KMS-11 (cell line): ENCODE measurements around the gene GP9.

ENCODE experiments used
- H2AFZ ChIP-seq: fragments of 200-600 bp; sonication (generic); 2 replicates; pipeline ENCODE4 v1.6.1; 2016; ENCODE audit warnings: antibody characterized with exemption, mixed run types, low read depth
- H3K27ac ChIP-seq: fragments of 200-600 bp; sonication (generic); 2 replicates; pipeline ENCODE4 v1.6.1; 2016; ENCODE audit warnings: mild to moderate bottlenecking, mixed run types
- H3K27me3 ChIP-seq: fragments of 200-600 bp; sonication (generic); 2 replicates; pipeline ENCODE4 v1.6.1; 2017; ENCODE audit warnings: mild to moderate bottlenecking, low read depth, mixed run types, moderate library complexity; ENCODE audit not compliant: insufficient read depth
- H3K36me3 ChIP-seq: fragments of 200-600 bp; sonication (generic); 2 replicates; pipeline ENCODE4 v1.6.1; 2017; ENCODE audit warnings: mild to moderate bottlenecking, mixed run types; ENCODE audit not compliant: insufficient read depth
- H3K4me1 ChIP-seq: fragments of 200-600 bp; sonication (generic); 2 replicates; pipeline ENCODE4 v1.6.1; 2016; ENCODE audit warnings: mild to moderate bottlenecking, low read depth, mixed run types; ENCODE audit not compliant: poor library complexity, severe bottlenecking
- H3K4me2 ChIP-seq: fragments of 200-600 bp; sonication (generic); 2 replicates; pipeline ENCODE4 v1.7.0; 2016; ENCODE audit warnings: mild to moderate bottlenecking, mixed run types
- H3K4me3 ChIP-seq: fragments of 200-600 bp; sonication (generic); IDR thresholded peaks from 2 replicates; pipeline ENCODE4 v1.6.1; 2017; ENCODE audit warnings: low read depth, low read length, mixed read lengths; ENCODE audit not compliant: insufficient read depth
- H3K79me2 ChIP-seq: fragments of 200-600 bp; sonication (generic); 2 replicates; pipeline ENCODE4 v1.6.1; 2016; ENCODE audit warnings: low read depth, mixed run types; ENCODE audit not compliant: insufficient read depth
- H3K9ac ChIP-seq: fragments of 200-600 bp; sonication (generic); 2 replicates; pipeline ENCODE4 v1.6.1; 2016; ENCODE audit warnings: mild to moderate bottlenecking, mixed run types
- H4K20me1 ChIP-seq: fragments of 200-600 bp; sonication (generic); 2 replicates; pipeline ENCODE4 v1.6.1; 2016; ENCODE audit warnings: mild to moderate bottlenecking, mixed run types; ENCODE audit not compliant: insufficient read depth
- TF ChIP-seq, protein P1 (sequence below): fragments of 200-600 bp; sonication (generic); conservative IDR thresholded peaks from 2 replicates; pipeline ENCODE4 v1.6.1; 2017; ENCODE audit warnings: low read depth, mild to moderate bottlenecking, antibody characterized with exemption, low read length, moderate library complexity, mixed read lengths

Gene GP9

DNA sequence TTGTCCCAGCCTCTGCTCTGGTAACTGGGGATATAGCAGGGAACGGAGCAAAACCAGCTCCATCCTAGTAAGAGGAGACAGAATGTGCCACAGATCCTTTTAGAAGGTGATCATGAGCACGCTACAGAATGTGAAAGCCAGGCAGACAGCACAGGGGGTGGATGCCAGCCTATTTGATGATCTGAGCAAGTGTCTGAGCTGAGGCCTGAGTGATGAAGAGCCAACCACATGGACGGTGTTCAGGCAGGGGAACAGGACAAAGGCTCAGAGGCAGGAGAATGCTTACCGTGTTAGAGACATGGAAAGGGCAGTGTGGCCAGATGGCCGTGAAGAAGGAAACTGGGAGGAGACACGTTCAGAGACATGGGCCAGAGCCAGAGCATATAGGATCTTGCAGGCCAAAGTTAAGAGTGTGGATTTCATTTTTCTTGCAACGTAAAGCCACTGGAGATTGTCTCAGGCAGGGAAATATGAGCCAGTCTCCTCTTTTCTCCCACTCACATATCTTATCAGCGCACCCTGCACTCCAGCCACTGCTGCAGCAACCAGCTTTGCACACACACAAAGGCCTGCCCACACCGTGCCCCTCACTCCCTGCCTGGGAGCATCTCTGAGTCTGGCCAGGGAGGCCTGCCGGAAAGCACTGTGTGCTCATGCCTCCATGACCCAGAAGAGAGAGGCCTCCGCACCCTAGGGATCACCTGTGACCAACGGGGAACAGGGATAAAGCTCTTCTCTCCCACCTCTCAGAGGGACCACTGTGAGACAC lies 41.0 kb downstream of the GP9 start:
- TF ChIP-seq, protein P1, sequence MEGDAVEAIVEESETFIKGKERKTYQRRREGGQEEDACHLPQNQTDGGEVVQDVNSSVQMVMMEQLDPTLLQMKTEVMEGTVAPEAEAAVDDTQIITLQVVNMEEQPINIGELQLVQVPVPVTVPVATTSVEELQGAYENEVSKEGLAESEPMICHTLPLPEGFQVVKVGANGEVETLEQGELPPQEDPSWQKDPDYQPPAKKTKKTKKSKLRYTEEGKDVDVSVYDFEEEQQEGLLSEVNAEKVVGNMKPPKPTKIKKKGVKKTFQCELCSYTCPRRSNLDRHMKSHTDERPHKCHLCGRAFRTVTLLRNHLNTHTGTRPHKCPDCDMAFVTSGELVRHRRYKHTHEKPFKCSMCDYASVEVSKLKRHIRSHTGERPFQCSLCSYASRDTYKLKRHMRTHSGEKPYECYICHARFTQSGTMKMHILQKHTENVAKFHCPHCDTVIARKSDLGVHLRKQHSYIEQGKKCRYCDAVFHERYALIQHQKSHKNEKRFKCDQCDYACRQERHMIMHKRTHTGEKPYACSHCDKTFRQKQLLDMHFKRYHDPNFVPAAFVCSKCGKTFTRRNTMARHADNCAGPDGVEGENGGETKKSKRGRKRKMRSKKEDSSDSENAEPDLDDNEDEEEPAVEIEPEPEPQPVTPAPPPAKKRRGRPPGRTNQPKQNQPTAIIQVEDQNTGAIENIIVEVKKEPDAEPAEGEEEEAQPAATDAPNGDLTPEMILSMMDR = no peak
- H3K9ac ChIP-seq = no peak overlapping the region
- no peaks in the 10 kb centered on the region for H4K20me1 ChIP-seq
- H3K27me3 ChIP-seq = no peaks in the 10 kb centered on the region
- H3K27ac ChIP-seq = no peak overlapping the region
- peaks cover 28% of the 10 kb centered on the region for H3K4me1 ChIP-seq
- H3K36me3 ChIP-seq = no peaks in the 10 kb centered on the region
- H3K79me2 ChIP-seq = no peaks in the 10 kb centered on the region; the same call in 1 of the 2 replicates
- H3K4me2 ChIP-seq = no peak overlapping the region
- no peak overlapping the region for H3K4me3 ChIP-seq
- H2AFZ ChIP-seq = no peak overlapping the region

DNA sequence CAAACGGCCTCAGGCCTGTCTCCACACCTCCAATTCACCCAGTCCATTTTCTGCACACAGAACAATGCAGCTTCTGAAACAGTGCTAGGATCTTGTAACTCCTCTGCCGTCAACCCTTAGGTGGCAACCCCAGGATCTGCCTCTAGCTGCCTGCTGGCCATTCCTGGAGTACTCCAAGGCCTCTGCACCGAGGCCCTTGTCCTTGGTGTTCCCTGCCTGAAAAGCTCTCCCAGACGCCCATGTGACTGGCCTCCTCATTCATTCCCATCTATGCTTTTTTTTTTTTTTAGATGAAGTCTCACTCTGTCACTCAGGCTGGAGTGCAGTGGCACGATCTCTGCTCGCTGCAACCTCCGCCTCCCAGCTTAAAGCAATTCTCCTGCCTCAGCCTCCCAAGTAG lies 42.7 kb downstream of the GP9 start:
- Histone ChIP-seq H3K9ac (no peak overlapping the region), H3K4me1 (peaks cover 28% of the 10 kb centered on the region), H4K20me1 (no peaks in the 10 kb centered on the region), H3K36me3 (no peaks in the 10 kb centered on the region), H3K79me2 (no peaks in the 10 kb centered on the region; the same call in 1 of the 2 replicates), H2AFZ (no peak overlapping the region), H3K27me3 (no peaks in the 10 kb centered on the region), H3K4me2 (no peak overlapping the region), H3K27ac (no peak overlapping the region), H3K4me3 (no peak overlapping the region)
- TF ChIP-seq, protein P1 = no peak

DNA sequence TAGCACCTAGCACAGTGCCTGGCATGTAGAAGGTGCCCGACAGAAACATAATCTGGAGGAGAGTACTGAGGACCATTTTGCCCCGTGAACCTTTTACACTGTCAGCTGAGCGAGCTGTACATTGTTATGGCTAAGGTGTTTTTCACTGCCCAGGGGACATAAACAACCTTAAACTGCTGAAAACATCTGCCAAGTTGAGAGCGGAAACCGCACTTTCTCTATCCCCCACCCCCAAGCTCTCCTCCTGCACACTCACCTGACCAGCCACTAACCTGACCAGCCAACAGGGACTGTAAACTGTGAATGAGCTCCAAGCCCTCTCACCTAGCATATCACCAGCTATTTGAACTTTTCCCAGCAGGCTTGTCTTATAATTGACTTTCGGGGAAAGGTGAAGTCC lies 43.5 kb downstream of the GP9 start:
- Histone ChIP-seq H3K9ac (no peak overlapping the region), H3K4me2 (no peak overlapping the region; the same call in 1 of the 2 replicates), H3K36me3 (no peaks in the 10 kb centered on the region), H3K4me1 (peaks cover 28% of the 10 kb centered on the region), H2AFZ (no peak overlapping the region), H4K20me1 (no peaks in the 10 kb centered on the region), H3K79me2 (no peaks in the 10 kb centered on the region; the same call in 1 of the 2 replicates), H3K4me3 (no peak overlapping the region), H3K27ac (peak overlapping the region; percentile 23; the same call in 1 of the 2 replicates), H3K27me3 (no peaks in the 10 kb centered on the region)
- TF ChIP-seq, protein P1 = no peak

DNA sequence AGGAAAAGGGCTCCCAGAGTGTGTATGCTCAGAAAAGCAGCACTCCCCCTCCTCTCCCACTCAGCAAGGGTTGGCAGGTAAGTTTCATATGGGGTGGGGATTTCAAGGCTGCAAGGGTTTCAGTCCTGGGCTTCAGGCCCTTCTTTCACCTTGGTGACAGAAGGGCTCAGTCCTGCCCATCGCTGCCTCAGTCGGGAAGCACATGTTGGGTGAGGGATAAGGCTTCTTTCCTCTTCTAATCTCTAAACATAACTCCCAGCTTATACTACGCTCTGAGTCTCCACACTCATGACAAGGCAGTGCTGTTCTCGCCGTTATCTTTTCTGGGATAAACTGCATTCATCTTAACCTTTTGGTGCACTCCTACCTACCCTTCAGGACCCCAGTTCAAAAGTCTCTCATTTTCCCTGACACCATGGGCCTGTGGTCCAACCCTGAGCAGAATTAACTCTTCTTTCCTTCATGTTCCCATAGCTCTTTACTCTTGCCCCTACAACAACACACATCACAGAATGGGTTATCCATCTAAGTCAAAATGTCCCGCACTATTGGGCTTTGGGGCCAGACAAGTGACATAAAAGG lies 44.0 kb downstream of the GP9 start:
- H3K4me2 ChIP-seq = no peak overlapping the region; the same call in 1 of the 2 replicates
- no peak overlapping the region for H2AFZ ChIP-seq
- H3K79me2 ChIP-seq = no peaks in the 10 kb centered on the region; the same call in 1 of the 2 replicates
- no peaks in the 10 kb centered on the region for H3K36me3 ChIP-seq
- no peak overlapping the region for H3K4me3 ChIP-seq
- TF ChIP-seq, protein P1 = no peak
- H3K4me1 ChIP-seq = peaks cover 28% of the 10 kb centered on the region
- no peaks in the 10 kb centered on the region for H3K27me3 ChIP-seq
- no peaks in the 10 kb centered on the region for H4K20me1 ChIP-seq
- H3K27ac ChIP-seq = peak overlapping the region; percentile 23; the same call in 1 of the 2 replicates
- H3K9ac ChIP-seq = no peak overlapping the region
